NCI-H2107 treated with DMSO at 0.1 percent for 48 hours (cell line): Measurements from ENCODE around the gene MORN2.
A peak's percentile ranks its signal among the peaks of the same experiment; 100 is the strongest.

Source experiments
- DNase-seq: peaks from one replicate; lab custom pipeline; 2025; ENCODE audit not compliant: unreplicated experiment; lab: John Stamatoyannopoulos, UW

MORN2 gene

GRCh38 chr2:38875576-38876367 is at the start of gene MORN2, which contains the start of gene DHX57:
Gene MORN2, plus strand, starts transcription at chr2:38875976.
Gene DHX57, minus strand, starts transcription at chr2:38875934. Its CDS starts 7,529 bp downstream, at chr2:38868405.
- peak; percentile 42 for DNase-seq

GRCh38 chr2:38827539-38828145 is 48.1 kb upstream of the MORN2 start:
- peak; percentile 6 for DNase-seq

- DNase-seq = no peak
Observed at GRCh38 chr2:38828460-38828859, 47.3 kb upstream of the MORN2 start.

- no peak for DNase-seq
Observed at GRCh38 chr2:38829971-38830370, 45.8 kb upstream of the MORN2 start.

GRCh38 chr2:38830526-38831159 is 45.1 kb upstream of the MORN2 start:
- no peak for DNase-seq

- DNase-seq = no peak
Observed at GRCh38 chr2:38835015-38835601, 40.7 kb upstream of the MORN2 start.

GRCh38 chr2:38835990-38836389 is 39.8 kb upstream of the MORN2 start:
- DNase-seq = no peak

- no peak for DNase-seq
Observed at GRCh38 chr2:38836791-38837190, 39.0 kb upstream of the MORN2 start.

GRCh38 chr2:38850045-38850444 is 25.7 kb upstream of the MORN2 start:
- no peak for DNase-seq

GRCh38 chr2:38856165-38856564 is 19.6 kb upstream of the MORN2 start:
- DNase-seq = no peak

- DNase-seq = no peak
Observed at GRCh38 chr2:38862476-38862875, 13.3 kb upstream of the MORN2 start.

GRCh38 chr2:38863061-38863695 is 12.6 kb upstream of the MORN2 start:
- no peak for DNase-seq

- no peak for DNase-seq
Observed at GRCh38 chr2:38866773-38867443, 8.9 kb upstream of the MORN2 start.

- DNase-seq = no peak
Observed at GRCh38 chr2:38871432-38871831, 4.3 kb upstream of the MORN2 start.

- DNase-seq = no peak
Observed at GRCh38 chr2:38873763-38874162, 2.0 kb upstream of the MORN2 start.

- DNase-seq = no peak
Observed at GRCh38 chr2:38875227-38875575, 575 bp upstream of the MORN2 start.

GRCh38 chr2:38876407-38876806 is 631 bp downstream of the MORN2 start:
- no peak for DNase-seq

GRCh38 chr2:38886063-38886462 is 10.3 kb downstream of the MORN2 start:
- no peak for DNase-seq

- no peak for DNase-seq
Observed at GRCh38 chr2:38887347-38887746, 11.6 kb downstream of the MORN2 start.

GRCh38 chr2:38887902-38888554 is 12.3 kb downstream of the MORN2 start:
- DNase-seq = no peak
